Bronchial epithelial cell (primary cell): ENCODE results near the gene UTP18. TPM values are rescaled to one million over a fixed set of nuclear protein-coding genes. Genes with fewer than 3 reads are reported as not detected.

Experiments
- DNase-seq: peaks from one replicate; pipeline ENCODE4 v3.0.0-alpha.2; 2010; ENCODE audit warnings: low read depth
- FAIRE-seq: peaks from 2 replicates; lab custom pipeline; 2011; peaks lifted over from hg19 to GRCh38; lab: Jason Lieb, UNC
- H3K27me3 ChIP-seq: 2 replicates; pipeline ENCODE4 v1.5.1; 2011; ENCODE audit warnings: low read length; ENCODE audit not compliant: control insufficient read depth, insufficient read depth
- H3K36me3 ChIP-seq: 2 replicates; pipeline ENCODE4 v1.5.1; 2011; ENCODE audit warnings: low read length; ENCODE audit not compliant: control insufficient read depth, insufficient read depth
- H3K4me3 ChIP-seq: 2 replicates; pipeline ENCODE4 v1.5.1; 2011; ENCODE audit warnings: mild to moderate bottlenecking, low read depth, low read length, control low read depth
- CTCF ChIP-seq: IDR thresholded peaks from 2 replicates; pipeline ENCODE4 v1.5.1; 2011; ENCODE audit warnings: mild to moderate bottlenecking, moderate library complexity, low read length, control low read depth, inconsistent platforms; ENCODE audit not compliant: insufficient read depth, severe bottlenecking
- total RNA-seq: library from RNA; depleted of rRNA; stranded (reverse); fragments of >200 nt; gene quantifications from 2 replicates; pipeline ENCODE4 v1.2.1, GENCODE V29; 2014

Gene UTP18
- total RNA-seq, 1 donor from 2014 or later, result 42.1 TPM

DNA sequence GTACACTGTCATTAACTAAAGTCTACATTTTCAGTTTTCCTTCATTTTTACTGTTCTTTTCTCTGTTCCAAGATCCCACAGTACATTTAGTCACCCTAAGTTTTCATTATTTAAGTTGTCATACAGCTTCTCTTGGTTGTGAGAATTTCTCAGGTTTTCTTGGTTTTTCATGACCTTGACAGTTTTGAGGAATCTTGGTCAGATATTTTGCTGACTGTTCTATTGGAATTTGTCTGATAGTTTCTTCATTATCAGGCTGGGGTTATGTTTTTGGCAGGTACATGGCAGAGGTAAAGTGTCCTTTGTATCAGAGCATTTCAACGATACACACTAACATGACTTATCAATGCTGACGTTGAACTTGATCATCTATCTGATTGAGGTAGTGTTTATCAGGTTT is 20.1 kb upstream of the UTP18 start:
- no peak for TF ChIP-seq CTCF
- no peak for DNase-seq
- no peak for FAIRE-seq

GRCh38 chr17:51244041-51244440 is 16.3 kb upstream of the UTP18 start:
- FAIRE-seq, result no peak

More for the DNA sequence above, 20.1 kb upstream of the UTP18 start:
- H3K4me3 ChIP-seq, result no peak overlapping the region
- H3K36me3 ChIP-seq, result no peaks in the 10 kb centered on the region
- H3K27me3 ChIP-seq, result no peaks in the 10 kb centered on the region

GRCh38 chr17:51245535-51245934 is 14.8 kb upstream of the UTP18 start:
- Histone ChIP-seq H3K4me3 (no peak overlapping the region), H3K27me3 (no peaks in the 10 kb centered on the region), H3K36me3 (no peaks in the 10 kb centered on the region)
- TF ChIP-seq CTCF, result no peak
- FAIRE-seq, result no peak
- no peak for DNase-seq

More at GRCh38 chr17:51244041-51244440, 16.3 kb upstream of the UTP18 start:
- H3K36me3 ChIP-seq, result no peaks in the 10 kb centered on the region
- TF ChIP-seq CTCF, result no peak
- no peak for DNase-seq
- no peak overlapping the region for H3K4me3 ChIP-seq
- H3K27me3 ChIP-seq, result no peaks in the 10 kb centered on the region

DNA sequence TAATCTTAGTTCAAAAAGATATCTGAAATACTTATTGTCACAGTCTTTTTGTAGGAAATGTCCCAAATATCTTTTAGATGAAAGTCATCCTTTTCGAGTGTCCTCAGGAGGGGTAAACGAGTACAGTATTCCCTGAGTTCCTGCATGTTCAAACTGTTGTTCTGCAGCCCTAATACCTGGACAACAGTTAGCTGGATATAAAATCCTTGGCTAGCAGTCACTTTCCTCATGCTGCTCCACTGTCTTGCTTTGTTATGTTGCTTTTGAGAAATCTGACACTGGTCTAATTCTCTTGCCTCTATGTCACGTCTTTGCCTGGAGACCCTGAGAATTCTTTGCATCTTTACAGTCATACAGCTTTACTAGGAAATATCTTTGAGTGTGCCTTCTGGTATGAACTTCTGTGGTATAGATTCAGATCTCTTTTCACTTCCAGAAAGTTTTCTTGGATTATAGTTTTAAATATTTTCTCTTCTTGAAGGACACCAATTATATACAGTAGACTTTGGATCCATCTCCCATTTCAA is 10.0 kb upstream of the UTP18 start:
- H3K27me3 ChIP-seq, result no peaks in the 10 kb centered on the region
- H3K36me3 ChIP-seq, result no peaks in the 10 kb centered on the region
- H3K4me3 ChIP-seq, result no peak overlapping the region
- no peak for FAIRE-seq
- no peak for TF ChIP-seq CTCF
- DNase-seq, result no peak

DNA sequence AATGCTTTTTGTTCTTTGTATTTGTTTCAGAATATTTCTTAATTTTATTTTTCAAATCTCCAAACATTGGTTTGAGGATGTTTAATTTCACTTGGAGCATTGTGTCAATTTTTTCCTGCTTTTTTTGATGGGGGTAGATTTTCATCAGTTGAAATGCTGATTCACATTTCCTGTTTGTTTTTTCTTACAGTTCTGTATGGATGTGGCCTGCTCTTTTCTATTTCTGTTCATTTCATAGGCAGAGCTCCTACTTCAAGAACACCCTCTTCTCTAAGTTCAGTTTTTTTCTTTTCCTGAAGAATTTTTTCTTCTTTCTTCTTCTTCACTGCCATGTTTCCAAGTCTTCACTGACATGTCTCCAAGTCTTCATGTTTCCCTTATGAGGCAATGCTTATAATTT is 9.3 kb upstream of the UTP18 start:
- H3K36me3 ChIP-seq, result no peaks in the 10 kb centered on the region
- TF ChIP-seq CTCF, result no peak
- DNase-seq (peak; percentile 18), FAIRE-seq (no peak)
- no peak overlapping the region for H3K4me3 ChIP-seq
- H3K27me3 ChIP-seq, result no peaks in the 10 kb centered on the region

GRCh38 chr17:51255673-51256072 is 4.7 kb upstream of the UTP18 start:
- DNase-seq, result no peak
- no peak for FAIRE-seq
- Histone ChIP-seq H3K4me3 (no peak overlapping the region), H3K36me3 (no peaks in the 10 kb centered on the region), H3K27me3 (no peaks in the 10 kb centered on the region)
- TF ChIP-seq CTCF, result no peak
